Measurements from ENCODE around the gene NKTR. TPM values are rescaled to one million over a fixed set of nuclear protein-coding genes. Genes with fewer than 3 reads are reported as not detected.

NKTR gene
- total RNA-seq, 3 donors from 2014 or later = 61.4 to 75.6 (median 70.5) TPM

DNA sequence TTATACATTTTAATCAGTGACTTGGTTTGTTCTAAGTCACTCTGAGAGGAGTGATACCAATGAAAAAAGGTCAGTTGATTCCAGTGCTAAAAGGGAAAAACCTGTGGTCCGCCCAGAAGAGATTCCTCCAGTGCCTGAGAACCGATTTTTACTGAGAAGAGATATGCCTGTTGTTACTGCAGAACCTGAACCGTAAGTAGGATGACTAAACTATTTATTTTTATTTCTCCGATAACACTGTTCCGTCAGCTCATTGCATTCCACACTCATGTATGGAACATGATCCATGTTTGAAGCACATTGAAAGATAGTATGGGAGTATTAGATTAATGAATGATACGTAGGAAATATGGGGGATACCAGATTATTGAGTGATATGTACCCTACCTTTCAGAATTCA, 33.1 kb downstream of the NKTR start:
- Histone ChIP-seq H3K36me3 (ENCODE audit: low read depth) (peaks cover 7% of the 10 kb centered on the region), H3K4me1 (ENCODE audit: low read depth) (no peaks in the 10 kb centered on the region), H3K4me3 (no peak overlapping the region), H3K9me3 (no peaks in the 10 kb centered on the region)
- no peak for DNase-seq
- intact Hi-C loops (cut with DNase I, micrococcal nuclease) = no loop called here
- TF ChIP-seq CTCF (IDR thresholded peaks at IDR 0.05) = no peak
- ATAC-seq = no peak

DNA sequence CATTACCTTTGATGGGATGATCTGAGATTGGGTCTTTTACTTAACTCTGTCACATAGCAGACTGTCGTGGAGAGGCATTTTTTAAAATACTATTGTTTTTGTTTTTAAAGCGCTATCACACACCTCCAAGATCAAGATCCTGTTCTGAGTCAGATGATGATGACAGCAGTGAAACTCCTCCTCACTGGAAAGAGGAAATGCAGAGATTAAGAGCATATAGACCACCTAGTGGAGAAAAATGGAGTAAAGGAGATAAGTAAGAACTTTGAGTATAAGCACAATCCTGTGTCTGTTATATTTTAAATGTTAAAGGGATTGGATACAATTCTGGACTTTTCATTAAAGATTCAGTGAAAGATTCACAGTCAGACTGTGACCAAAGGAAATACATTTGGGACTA, 34.6 kb downstream of the NKTR start:
- H3K4me1 ChIP-seq (ENCODE audit: low read depth) = peaks cover 3% of the 10 kb centered on the region
- peaks cover 8% of the 10 kb centered on the region for H3K36me3 ChIP-seq (ENCODE audit: low read depth)
- DNase-seq (no peak), ATAC-seq (no peak)
- intact Hi-C loops (cut with DNase I, micrococcal nuclease) = no loop called here
- no peaks in the 10 kb centered on the region for H3K9me3 ChIP-seq
- TF ChIP-seq CTCF (IDR thresholded peaks at IDR 0.05) = no peak
- no peak overlapping the region for H3K4me3 ChIP-seq

DNA sequence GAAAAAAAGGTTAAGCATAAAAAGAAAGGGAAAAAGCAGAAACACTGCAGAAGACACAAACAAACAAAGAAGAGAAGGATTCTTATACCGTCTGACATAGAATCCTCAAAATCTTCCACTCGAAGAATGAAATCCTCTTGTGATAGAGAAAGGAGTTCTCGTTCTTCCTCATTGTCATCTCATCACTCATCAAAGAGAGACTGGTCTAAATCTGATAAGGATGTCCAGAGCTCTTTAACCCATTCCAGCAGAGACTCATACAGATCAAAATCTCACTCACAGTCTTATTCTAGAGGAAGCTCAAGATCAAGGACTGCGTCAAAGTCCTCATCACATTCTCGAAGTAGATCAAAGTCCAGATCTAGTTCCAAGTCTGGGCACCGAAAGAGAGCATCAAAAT, 36.5 kb downstream of the NKTR start:
- no peak for DNase-seq
- H3K4me1 ChIP-seq (ENCODE audit: low read depth) = peaks cover 3% of the 10 kb centered on the region
- TF ChIP-seq CTCF (IDR thresholded peaks at IDR 0.05) = no peak
- intact Hi-C loops (cut with DNase I, micrococcal nuclease) = no loop called here
- H3K9me3 ChIP-seq = no peaks in the 10 kb centered on the region
- H3K4me3 ChIP-seq = no peak overlapping the region
- ATAC-seq = no peak
- H3K36me3 ChIP-seq (ENCODE audit: low read depth) = peaks cover 10% of the 10 kb centered on the region

- peaks cover 10% of the 10 kb centered on the region for H3K36me3 ChIP-seq (ENCODE audit: low read depth)
- no peaks in the 10 kb centered on the region for H3K9me3 ChIP-seq
These were observed 37.9 kb downstream of the NKTR start for GRCh38 chr3:42638339-42638842.

GRCh38 chr3:42639192-42639591, 38.7 kb downstream of the NKTR start:
- H3K9me3 ChIP-seq = no peaks in the 10 kb centered on the region
- TF ChIP-seq CTCF (IDR thresholded peaks at IDR 0.05) = no peak
- H3K4me1 ChIP-seq (ENCODE audit: low read depth) = peaks cover 3% of the 10 kb centered on the region
- DNase-seq = no peak
- intact Hi-C loops (cut with DNase I, micrococcal nuclease) = no loop called here
- H3K4me3 ChIP-seq = no peak overlapping the region
- ATAC-seq = no peak
- H3K36me3 ChIP-seq (ENCODE audit: low read depth) = peaks cover 10% of the 10 kb centered on the region

More at GRCh38 chr3:42638339-42638842, 37.9 kb downstream of the NKTR start:
- ATAC-seq (no peak), DNase-seq (no peak)
- H3K4me1 ChIP-seq (ENCODE audit: low read depth) = peaks cover 3% of the 10 kb centered on the region
- no peak for TF ChIP-seq CTCF (IDR thresholded peaks at IDR 0.05)
- H3K4me3 ChIP-seq = no peak overlapping the region
- intact Hi-C loops (cut with DNase I, micrococcal nuclease) = no loop called here

GRCh38 chr3:42640129-42640528, 39.6 kb downstream of the NKTR start:
- DNase-seq = no peak
- no peak for ATAC-seq
- intact Hi-C loops (cut with DNase I, micrococcal nuclease) = no loop called here
- Histone ChIP-seq H3K36me3 (ENCODE audit: low read depth) (peaks cover 10% of the 10 kb centered on the region), H3K4me3 (no peak overlapping the region), H3K4me1 (ENCODE audit: low read depth) (peaks cover 3% of the 10 kb centered on the region), H3K9me3 (no peaks in the 10 kb centered on the region)
- no peak for TF ChIP-seq CTCF (IDR thresholded peaks at IDR 0.05)
